ENCODE data around the gene CTIF. TPM values are rescaled to one million over a fixed set of nuclear protein-coding genes. Genes with fewer than 3 reads are reported as not detected.
A peak's percentile ranks its signal among the peaks of the same experiment; 100 is the strongest.
"Not testable (repeated sequence)": the region's sequence is repeated elsewhere in the genome, so short reads cannot be mapped to it uniquely, and the experiment has no call there.

Gene CTIF
- total RNA-seq, 6 experiments from 2014 or later: 77.6 to 100 (median 79.2) TPM

- peak overlapping the region; percentile 45 for H3K27ac Mint-ChIP-seq
- DNase-seq: no peak
- H3K4me1 Mint-ChIP-seq (ENCODE audit: low read depth): peaks cover 34% of the 10 kb centered on the region
- no peak overlapping the region for H3K4me3 Mint-ChIP-seq
- peaks cover 16% of the 10 kb centered on the region for H3K36me3 Mint-ChIP-seq (ENCODE audit: low read depth)
- peaks cover 7% of the 10 kb centered on the region for H3K27me3 Mint-ChIP-seq (ENCODE audit: insufficient read depth)
- no peak for TF ChIP-seq CTCF (IDR thresholded peaks at IDR 0.05)
- H3K9me3 Mint-ChIP-seq: peaks cover 6% of the 10 kb centered on the region; the same call in 1 of the 2 replicates
Observed at GRCh38 chr18:48868468-48869466, 329.9 kb downstream of the CTIF start.

GRCh38 chr18:48869591-48869990, 330.8 kb downstream of the CTIF start:
- Mint-ChIP-seq H3K27me3 (ENCODE audit: insufficient read depth) (peaks cover 7% of the 10 kb centered on the region), H3K9me3 (peaks cover 6% of the 10 kb centered on the region; the same call in 1 of the 2 replicates), H3K4me1 (ENCODE audit: low read depth) (peaks cover 42% of the 10 kb centered on the region), H3K36me3 (ENCODE audit: low read depth) (peaks cover 10% of the 10 kb centered on the region), H3K4me3 (no peak overlapping the region), H3K27ac (no peak overlapping the region)
- no peak for TF ChIP-seq CTCF (IDR thresholded peaks at IDR 0.05)
- DNase-seq: no peak

- H3K4me3 Mint-ChIP-seq; H3K27me3 Mint-ChIP-seq (ENCODE audit: insufficient read depth); H3K27ac Mint-ChIP-seq; DNase-seq; H3K9me3 Mint-ChIP-seq; H3K36me3 Mint-ChIP-seq (ENCODE audit: low read depth): not testable (repeated sequence)
- H3K4me1 Mint-ChIP-seq (ENCODE audit: low read depth): peaks cover 42% of the 10 kb centered on the region
Observed at GRCh38 chr18:48870926-48871325, 332.1 kb downstream of the CTIF start.

- H3K9me3 Mint-ChIP-seq: no peaks in the 10 kb centered on the region
- H3K36me3 Mint-ChIP-seq (ENCODE audit: low read depth): no peaks in the 10 kb centered on the region
- H3K4me3 Mint-ChIP-seq: no peak overlapping the region
- H3K27ac Mint-ChIP-seq: no peak overlapping the region; the same call in 1 of the 2 replicates
- DNase-seq: no peak
- peaks cover 42% of the 10 kb centered on the region for H3K4me1 Mint-ChIP-seq (ENCODE audit: low read depth)
- no peak for TF ChIP-seq CTCF (IDR thresholded peaks at IDR 0.05)
- peaks cover 7% of the 10 kb centered on the region for H3K27me3 Mint-ChIP-seq (ENCODE audit: insufficient read depth)
Observed at GRCh38 chr18:48871391-48872166, 332.7 kb downstream of the CTIF start.

- Mint-ChIP-seq H3K27ac (peak overlapping the region; percentile 84), H3K36me3 (ENCODE audit: low read depth) (no peaks in the 10 kb centered on the region), H3K9me3 (no peaks in the 10 kb centered on the region), H3K4me1 (ENCODE audit: low read depth) (peaks cover 42% of the 10 kb centered on the region), H3K27me3 (ENCODE audit: insufficient read depth) (peaks cover 7% of the 10 kb centered on the region), H3K4me3 (peak overlapping the region; percentile 65)
- peak; percentile 17 for DNase-seq
- no peak for TF ChIP-seq CTCF (IDR thresholded peaks at IDR 0.05)
Observed at GRCh38 chr18:48872234-48873145, 333.7 kb downstream of the CTIF start.
